GM15510 (cell line): ENCODE results near the gene P4HA2.

ENCODE experiments used
- POLR2A ChIP-seq: IDR thresholded peaks from 3 replicates; pipeline ENCODE4 v1.6.1; 2011; ENCODE audit warnings: borderline replicate concordance; ENCODE audit not compliant: insufficient read length; ENCODE audit errors: extremely low read depth

P4HA2 gene

DNA sequence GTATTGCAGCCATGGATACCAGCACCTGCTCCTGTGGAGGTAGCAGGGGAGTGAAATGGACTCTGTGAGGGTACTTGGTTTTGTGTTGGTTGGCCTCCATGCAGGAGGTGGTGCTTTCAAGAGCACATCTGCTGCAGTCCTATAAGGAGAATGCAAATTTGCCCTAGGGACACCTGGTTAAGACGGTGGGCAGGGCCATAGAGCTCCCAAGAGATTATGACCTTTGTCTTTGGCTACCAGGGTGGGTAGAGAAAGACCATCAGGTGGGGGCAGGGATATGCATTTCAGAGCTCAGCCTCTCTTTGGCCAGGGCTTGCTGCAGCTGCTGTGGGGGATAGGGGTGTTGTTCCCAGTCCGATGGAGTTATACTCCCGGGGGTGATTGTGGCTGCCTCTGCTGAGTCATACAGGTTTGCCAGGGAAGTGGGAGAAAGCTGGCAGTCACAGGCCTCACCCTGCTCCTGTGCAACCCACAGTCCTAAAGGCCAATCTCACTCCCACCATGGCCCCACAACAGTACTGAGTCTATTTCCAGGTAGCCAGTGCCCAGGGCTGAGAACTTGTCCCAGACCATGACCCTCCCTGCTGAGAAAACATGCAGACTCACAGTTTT lies 15.8 kb upstream of the P4HA2 start:
- TF ChIP-seq POLR2A, result no peak

DNA sequence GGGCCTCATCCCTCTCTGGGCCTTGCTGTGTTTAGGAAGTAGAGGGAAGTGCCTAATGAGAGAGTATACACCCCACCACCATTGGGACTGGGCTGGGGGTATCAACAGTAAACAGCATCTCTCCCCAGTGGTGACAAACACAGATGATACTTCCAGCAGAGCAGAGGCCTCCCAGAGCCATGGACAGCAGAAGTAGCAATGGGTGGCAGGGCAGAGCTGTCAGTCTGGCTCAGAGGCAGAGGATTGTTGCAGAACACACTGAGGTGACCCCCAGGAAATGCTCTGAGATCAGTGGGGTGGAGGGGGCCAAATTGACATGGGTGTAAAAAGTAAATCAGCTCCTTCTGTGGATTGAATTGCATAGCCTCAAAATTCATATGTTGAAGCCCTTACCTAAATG lies 12.1 kb upstream of the P4HA2 start:
- no peak for TF ChIP-seq POLR2A

DNA sequence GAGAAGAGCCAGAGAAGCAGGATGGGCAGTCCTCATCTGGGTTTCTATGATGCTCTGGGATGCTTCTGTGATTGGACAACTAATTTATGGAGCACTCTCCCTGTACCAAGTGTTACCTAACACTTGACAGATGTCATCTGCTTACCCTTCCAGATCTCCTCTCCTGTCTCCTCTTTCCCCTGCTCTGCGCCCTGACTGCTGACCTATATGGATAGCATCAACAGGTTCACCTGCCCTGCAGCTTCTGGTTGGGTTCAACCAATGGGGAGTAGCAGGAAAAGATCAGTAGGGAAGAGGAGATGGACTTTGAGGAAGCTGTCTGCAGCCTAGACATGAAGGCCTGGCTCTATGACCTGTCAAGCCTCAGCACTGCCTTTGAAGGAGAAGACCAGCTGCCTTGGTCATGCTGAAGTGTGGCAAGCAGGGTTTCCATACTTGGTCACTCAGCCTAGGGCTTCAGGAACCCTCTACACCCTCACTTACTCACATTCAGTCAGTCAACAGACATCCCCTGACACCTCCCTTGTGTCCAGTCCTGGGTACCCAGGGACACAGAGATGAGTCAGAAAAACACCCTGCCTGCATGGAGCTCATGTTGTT lies 11.3 kb upstream of the P4HA2 start:
- no peak for TF ChIP-seq POLR2A

DNA sequence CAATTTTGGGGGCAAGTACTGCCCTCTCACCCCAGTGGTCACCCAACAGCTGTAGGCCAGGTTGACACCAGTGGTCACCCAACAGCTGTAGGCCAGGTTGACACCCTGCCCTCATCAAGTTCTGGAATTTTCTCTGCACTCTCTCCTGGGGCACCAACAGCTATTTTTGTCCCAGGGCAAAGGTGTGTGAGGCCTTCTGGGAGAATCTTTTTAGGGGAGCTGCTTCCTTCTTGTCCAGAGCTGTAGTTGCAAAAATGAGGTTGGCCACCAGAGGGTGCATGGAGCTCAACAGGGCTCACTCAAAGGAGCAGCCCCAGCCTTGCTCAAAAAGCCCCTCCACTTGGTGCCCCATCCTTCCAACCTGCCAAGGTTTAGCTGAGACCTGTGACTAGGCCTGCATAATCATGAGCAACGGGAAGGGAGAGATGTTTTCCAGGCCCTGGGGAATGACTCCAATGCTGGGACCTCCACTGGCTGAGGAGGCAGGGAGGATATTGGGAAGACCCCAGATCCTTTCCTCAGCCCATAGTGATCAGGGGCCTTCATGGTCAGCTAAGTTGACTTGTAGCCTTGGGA lies 10.6 kb upstream of the P4HA2 start:
- TF ChIP-seq POLR2A, result no peak

DNA sequence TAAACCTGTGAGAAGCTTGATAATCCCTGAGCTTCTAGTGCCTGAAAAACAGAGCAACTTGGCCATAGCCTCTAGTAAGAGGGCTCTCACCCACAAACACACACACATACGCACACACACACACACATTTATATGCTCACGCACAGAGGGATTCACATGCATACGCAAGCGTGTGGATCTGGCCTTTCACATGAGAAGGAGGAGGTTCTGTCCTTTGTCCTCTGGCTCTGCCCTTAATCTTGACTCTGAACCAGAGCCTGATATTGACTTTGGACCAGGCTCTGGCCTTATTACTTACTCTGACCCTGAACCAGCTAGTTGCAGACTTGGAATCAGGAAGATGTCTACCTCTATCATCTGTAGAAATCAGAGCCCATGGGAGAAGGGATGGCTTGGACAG lies 10.0 kb upstream of the P4HA2 start:
- no peak for TF ChIP-seq POLR2A

DNA sequence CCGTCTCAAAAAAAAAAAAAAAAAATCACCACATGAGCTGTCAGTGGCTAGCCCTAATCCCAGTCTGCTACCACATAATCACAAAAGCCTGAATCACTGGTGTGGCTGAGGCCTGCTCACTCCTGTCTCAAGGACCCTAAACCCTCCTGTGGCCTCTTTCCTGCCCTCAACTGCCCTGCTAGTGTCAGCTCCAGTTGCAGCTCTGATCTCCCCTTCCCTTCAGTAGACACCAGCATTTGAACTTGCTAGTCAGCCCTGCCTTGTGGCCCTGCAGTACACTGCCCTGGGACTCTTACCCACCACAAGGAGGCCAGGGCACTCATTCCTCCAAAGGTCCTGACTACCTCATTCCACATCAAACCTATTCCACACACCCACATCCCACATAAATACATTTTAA lies 9.5 kb upstream of the P4HA2 start:
- no peak for TF ChIP-seq POLR2A

DNA sequence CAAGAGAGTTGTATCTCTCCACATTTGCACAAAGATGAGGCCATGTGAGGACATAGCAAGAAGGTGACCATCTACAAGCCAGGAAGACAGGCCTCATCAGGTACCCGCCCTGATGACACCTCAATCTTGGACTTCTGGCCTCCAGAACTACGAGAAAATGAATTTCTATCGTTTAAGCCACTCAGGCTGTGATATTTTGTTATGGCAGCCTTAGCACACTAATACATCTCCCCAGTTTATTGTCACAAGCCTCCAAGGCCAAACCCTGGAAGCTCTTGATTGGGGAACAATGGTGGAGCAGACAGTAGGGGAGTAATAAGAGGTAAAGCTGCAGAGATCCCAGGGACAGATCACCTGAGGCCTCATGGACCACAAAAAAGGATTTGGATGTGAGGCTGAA lies 7.7 kb upstream of the P4HA2 start:
- TF ChIP-seq POLR2A, result no peak

DNA sequence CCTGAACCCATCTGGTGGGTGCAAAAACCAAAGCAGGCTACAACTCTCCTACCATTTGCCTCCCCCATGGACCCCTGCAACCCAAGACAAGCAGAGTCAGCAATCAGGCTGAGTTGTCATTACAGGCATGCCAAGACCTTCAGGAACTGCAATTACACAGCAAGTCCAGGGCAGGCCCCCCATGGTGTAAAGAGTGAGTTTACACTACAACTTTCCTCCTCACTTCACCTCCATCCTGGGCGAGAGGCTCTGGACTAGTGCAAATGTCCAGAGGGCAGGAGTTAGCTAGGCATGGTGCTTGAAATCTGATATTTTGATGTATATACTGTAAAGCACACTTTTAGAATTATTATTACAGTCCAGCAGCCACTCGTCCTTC lies 7.0 kb upstream of the P4HA2 start:
- TF ChIP-seq POLR2A, result no peak

DNA sequence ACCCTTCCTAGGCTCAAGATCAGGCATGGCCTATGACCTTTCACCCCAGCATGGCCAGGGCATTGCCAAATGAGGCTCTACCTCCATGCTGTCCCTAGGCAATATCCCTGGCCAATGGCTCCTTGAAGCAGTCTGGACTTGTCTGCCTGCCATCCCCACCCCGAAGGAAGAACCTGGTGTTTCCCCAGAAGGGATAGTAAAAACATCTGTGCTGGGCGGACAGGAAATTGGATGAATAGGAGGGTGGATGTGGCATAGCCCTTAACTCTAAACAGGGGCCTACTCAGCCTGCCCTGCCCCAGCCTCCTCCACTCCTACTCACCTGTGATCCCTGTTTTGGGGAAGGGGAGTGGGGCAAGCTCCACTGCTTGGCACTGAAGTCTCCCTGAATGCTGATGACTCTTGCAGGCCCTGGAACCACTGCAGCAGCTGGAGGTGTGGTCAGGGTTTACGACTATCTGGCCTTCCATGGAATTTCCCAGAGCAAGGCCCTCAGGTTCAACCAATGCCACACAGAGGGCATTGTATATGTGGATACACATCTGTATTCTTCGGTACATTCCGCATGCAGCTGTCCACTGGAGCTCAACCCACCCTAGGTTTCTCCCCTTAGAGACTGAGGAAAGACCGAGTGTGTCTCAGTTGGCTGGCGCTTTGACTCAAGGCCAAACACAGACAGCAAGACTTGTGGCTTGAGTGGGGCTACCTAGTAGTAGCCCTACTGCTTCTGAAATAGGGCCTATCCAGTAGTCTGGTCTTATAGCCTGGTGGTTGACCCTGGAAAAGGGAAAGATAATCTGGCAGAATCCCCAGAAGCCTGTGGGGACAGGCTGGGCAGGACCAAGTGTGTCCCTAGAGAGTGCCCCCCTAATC lies 6.4 kb upstream of the P4HA2 start:
- TF ChIP-seq POLR2A, result no peak

DNA sequence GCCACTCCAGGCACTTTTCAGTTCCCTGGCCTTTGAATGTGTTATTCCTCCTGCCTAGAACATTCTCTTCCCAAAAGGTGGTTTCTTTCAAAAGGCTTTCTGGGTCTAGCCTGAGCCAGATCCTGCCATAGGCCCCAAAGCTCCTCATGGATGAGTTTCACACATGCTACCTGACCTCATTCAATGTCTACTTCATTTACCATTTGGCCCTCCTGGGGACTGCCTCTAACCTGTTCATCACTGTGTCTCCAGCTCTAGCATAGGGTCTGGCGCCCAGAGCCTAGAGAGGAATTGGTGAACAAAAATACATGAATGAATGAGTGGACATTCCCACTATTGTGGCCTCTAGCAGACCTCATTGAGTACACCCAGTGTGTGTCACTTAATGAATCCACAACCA lies 5.4 kb upstream of the P4HA2 start:
- no peak for TF ChIP-seq POLR2A

DNA sequence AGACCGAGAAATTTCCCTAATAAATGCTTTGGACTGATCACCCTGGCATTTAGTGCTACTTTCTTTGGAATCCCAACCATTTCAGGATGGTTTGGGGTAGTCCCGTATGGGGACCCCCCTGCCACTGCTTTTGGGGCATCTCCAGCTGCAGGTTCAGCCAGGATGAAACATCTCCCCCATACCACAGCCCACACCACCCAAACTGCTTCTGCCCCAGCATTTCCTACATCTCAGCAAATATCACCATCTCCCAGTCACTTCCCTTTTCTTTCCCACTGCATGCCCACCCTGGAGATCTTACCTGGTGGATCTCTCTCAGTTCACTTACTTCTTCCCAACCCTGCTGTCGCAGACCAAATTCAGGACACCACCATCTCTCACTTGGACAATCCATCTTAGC lies 4.8 kb upstream of the P4HA2 start:
- no peak for TF ChIP-seq POLR2A

DNA sequence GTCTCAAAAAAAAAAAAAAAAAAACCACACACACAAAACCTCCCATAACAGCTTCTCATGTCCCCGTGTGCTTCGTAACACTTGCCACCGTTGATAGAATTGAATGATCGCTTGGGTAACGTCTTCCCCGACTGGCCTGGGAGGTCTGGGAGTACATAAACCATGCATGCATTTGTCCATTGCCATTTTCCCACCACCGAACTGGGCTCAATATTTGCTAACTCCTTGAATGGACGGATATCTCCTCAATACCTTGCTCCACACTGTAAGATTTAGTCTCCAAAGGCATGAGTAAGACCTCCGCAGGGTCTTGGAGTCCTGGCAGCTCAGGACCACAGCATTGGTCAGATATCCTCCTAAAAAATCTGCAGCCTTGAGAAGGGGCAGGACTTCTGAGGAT lies 3.2 kb upstream of the P4HA2 start:
- no peak for TF ChIP-seq POLR2A

DNA sequence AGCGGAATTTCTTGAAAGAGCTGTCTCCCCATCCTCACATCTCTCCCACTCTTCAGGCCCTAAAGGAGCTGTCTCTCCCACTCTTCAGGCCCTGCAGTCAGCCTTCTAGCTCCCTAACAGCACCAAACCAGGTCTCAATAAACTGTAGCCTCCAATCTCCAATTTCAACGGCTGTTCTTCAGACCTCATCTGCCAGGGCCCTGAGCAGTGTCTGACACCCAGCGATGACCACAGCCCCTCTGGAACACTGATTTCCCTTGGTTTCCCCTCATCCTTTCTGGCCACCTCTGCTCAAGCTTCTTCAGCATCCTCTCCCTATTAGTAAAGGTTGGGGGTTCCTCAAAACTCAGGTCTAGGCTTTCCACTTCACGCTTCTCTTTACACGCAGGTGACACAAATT lies 1.6 kb upstream of the P4HA2 start:
- no peak for TF ChIP-seq POLR2A

DNA sequence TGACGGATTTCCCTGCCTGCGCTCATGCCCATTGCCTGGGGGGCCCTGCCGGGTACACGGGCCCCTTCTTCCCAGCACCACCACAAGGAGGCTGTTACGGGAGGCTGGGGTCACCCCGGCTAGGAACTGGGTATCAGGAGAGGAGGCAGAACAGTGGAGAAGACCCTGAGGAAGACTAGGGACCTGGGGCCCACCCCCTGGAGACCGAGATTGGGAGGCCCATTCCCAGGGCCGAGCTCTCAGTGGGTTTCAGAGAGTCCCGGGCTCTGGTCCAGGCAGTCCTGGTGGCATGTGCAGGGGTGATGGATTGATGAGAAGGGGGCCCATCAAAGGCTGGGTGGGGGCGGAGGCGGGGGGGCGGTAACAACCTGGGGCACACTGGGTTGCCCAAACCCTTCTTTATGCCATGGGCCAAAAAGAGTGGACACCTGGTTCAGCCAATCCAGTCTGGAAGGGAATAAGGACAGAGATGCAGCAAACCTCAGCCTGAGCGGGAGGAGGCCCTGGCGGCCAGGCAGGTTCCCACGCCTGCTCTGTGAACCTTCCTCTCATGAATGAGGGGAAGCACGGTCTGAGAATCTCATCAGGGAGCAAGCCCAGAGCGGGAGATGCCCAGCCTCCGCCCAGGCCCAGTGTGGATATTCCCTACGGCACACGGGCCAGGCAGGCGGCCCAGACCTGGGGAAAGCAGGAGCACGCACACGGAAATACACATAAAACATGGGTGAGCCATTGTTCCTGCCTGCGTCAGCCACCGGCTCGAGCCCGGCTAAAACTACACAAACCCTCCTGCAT lies 785 bp upstream of the P4HA2 start:
- TF ChIP-seq POLR2A, result no peak

DNA sequence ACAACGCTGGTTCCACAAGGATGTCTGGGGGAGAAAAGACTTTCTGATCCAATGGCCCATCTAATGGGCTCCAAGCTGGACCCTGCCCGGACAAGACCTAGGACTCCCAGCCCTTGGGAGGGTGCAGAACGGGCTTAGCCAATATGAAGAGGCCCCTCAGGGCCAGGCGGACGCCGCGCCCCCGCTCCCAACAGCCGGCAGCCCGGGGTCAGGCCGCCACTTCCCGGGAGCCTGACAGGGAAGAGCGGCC lies 493 bp downstream of the P4HA2 start:
- no peak for TF ChIP-seq POLR2A

DNA sequence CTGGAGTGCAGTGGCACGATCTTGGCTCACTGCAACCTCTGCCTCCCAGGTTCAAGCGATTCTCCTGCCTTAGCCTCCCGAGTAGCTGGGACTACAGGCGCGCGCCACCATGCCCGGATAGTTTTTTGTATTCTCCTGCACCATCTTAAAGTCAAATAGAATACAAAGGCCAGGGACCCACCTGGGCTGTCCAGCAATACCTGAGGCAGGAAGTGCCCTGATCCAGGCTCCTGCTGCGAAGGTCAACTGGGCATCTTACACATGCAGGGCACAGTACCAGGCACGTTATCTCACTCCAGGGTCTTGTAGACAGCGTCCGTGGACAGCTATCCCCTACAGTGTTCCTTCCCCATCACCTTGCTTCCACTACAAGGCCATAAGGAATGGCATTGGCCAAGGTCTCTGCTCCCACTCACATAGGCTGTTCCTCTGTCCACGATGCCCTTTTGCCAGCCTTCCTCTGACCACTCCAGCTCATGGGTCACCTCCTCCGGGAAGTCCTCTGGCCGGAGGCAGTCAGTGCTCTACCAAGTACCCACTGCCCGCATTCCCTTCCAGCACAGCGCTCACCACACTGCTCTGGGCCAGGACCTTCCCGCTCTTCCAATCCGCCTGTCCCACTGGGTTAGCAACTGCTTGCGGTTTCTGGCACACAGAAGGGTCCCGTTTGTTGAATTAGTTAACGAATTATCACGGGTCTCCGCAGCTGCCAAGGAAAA lies 978 bp downstream of the P4HA2 start:
- TF ChIP-seq POLR2A, result no peak
